SIG-M5 (cell line): ENCODE data around the gene EIF4G3.
"Not testable (repeated sequence)": the region's sequence is repeated elsewhere in the genome, so short reads cannot be mapped to it uniquely, and the experiment has no call there.

Source experiments
- DNase-seq: peaks from one replicate; lab custom pipeline; 2025; lab: John Stamatoyannopoulos, UW

The EIF4G3 gene

DNA sequence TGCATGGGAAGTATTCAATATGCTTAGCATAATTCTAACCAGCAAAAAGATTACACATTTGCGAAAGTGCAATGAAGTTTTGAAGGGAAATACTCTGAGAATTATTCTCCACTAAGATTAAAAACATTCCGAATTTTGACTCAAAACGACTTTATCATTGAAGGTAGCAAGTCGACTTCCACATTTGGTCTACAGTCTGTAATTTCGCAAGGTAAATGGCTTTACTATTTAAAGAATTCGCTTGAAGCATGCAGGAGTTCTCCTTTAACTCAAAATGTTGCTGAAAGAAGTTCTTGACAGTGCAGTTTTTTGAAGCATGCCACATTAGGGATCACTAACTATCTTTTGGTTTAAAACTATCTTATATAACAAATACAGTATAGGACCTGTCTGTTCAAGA lies 228.6 kb downstream of the EIF4G3 start:
- no peak for DNase-seq

DNA sequence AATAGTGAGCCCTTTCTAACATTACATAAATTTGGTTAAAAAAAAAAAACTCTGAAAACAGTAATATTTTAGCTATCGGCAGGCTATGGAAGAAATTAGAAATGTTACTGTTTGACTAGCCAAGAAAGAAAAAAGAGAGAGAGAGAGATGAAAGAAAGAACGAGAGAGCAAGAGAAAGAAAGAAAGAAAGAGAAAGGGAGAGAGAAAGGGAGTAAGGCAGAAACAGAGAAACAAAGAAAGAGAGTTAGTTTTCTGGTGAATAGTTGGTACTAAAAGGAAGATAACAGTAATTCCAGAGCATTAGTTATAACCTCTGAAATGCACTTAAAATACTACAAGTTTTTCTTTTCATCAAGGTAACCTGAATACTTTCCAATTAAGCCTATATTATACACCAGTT lies 229.3 kb downstream of the EIF4G3 start:
- DNase-seq, result no peak

DNA sequence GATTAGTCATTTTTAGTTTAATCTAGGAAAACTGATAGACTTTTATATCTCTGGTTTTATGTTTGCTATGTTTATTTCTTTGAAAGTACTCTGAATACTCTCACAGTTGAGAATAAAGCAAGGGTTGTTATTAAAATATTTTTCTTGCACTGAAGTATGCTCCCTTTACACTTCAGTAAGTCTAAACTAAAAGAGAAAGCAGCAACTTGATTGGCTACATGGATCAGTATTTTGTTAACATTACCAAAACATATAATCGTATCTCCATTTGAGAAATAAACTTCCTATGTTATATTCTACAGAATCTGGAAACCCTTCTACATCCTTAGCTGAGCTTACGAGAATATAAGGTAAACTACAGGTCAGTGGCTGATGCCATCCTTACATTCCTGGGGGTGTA lies 240.1 kb downstream of the EIF4G3 start:
- DNase-seq, result no peak

DNA sequence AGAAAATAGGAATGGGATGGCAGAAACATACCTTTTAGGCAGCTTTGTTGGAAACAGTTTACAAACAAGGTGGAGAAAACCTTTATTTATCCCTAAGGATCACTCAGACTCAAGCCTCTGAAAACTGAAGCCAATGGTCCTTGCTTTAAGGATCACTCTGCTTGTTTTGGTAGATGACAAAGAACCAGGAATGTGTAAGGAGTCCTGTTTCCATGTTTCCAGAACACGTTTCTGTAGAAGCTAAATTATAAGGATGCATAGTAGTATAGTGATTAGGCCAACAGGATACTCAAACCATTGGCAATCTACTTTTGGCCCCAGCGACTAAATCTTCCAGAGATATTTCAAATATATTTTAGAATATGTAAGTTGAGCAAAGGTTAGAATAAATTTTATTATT lies 240.5 kb downstream of the EIF4G3 start:
- DNase-seq, result no peak

DNA sequence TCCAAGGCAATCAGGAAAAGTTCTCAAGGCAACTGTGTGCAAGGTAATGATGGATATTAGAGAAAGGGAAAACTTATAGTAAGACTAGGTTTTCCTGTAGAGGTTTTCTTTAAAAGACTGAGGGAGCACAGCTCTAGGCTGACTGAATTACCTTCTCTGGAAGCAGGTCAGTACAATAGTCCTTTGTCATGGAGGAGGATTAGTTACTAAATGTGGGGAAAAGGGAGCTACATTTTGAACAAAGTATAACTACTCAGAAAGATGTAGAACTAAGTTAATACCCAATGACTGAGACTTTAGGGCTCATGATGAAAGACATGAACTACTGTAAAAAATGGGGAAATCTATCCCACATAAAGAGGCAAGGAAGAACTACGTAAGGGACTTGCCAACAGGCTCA lies 241.0 kb downstream of the EIF4G3 start:
- DNase-seq, result no peak

DNA sequence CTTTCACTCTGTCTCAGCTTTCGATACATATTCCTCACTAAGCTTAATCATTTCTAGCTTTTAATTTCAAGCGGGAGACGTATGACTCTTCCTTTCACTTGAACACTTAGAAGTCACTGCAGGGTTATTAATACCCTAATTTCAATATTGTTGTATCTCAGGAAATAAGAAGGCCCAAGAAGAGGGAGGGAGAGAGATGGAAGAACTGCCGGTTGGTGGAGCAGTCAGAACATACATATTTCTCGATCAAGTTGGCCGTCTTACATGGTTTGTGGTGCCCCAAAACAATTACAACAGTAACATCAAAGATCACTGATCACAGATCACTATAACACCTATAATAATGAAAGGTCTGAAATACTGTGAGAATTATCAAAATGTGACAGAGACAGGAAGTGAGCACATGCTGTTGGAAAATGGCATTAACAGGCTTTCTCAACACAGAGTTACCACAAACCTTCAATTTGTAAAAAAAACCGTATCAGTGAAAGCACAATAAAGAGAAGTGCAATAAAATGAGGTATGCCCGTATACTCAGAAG lies 244.2 kb downstream of the EIF4G3 start:
- no peak for DNase-seq

DNA sequence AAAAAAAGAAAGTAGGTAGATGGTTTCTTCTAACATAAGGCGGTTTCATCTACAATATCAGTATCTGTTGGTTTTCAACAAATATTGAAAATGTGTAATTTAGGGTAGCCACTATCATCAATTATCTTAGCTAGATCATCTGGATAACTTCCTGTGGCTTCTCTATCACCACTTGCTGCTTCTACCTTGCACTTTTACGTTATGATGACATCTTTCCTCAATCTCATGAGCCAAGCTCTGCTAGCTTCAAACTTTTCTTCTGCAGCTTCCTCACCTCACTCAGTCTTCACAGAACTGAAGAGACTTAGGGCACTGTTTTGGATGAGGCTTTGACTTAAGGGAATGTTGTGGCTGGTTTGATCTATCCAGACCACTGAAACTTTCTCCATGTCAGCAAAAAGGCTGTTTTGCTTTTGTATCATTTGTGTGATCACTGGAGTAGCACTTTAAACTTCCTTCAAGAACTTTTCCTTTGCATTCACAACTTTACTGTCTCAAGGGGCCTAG lies 244.7 kb downstream of the EIF4G3 start:
- DNase-seq, result no peak

DNA sequence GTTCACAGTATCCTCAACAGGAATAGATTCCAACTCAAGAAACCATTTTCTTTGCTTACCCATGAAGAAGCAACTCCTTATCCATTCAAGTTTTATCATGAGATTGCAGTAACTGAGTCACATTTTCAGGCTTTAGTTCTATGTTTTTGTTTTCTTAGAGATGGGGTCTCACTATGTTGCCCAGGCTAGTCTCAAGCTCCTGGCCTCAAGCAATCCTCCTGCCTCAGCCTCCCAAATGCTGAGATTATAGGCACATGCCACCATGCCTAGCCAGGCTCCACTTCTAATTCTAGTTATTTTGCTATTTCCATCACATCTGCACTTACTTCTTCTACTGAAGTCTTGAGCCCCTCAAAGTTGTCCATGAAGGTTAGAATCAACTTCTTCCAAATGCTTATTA lies 246.3 kb downstream of the EIF4G3 start:
- DNase-seq, result no peak

DNA sequence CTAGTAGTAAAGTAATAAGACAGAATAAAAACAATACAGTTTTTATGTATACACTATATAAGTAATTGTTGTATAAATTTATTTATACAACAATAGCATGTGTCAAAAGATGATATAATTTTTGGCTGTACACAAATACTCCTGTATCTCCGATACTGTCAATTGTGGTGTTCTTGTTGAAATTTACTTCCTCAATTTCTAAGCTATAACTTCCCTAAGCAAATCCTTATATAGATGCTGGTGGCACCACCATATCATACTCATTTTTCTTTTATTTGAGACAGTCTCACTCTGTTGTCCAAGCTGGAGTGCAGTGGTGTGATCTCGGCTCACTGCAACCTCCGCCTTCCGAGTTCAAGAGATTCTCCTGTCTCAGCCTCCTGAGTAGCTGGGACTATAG lies 248.6 kb downstream of the EIF4G3 start:
- no peak for DNase-seq

DNA sequence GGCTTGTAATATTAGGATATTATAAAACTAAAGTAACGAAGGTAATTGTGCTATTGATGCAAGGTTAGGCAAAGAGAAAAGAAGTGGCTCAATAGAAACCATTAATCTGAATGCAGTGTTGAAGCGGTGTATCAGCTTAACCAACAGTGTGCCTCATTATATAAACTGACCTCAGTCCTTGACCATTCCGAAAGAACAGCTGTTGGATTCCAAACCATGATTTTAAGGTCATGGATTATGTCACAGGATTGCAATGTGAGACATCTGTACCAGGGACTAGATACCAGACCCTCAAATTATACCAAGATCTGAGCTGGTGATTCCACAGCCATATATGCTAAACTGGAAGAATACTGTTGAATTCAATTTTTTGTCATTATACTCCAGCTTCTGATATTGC lies 255.4 kb downstream of the EIF4G3 start:
- DNase-seq, result no peak

DNA sequence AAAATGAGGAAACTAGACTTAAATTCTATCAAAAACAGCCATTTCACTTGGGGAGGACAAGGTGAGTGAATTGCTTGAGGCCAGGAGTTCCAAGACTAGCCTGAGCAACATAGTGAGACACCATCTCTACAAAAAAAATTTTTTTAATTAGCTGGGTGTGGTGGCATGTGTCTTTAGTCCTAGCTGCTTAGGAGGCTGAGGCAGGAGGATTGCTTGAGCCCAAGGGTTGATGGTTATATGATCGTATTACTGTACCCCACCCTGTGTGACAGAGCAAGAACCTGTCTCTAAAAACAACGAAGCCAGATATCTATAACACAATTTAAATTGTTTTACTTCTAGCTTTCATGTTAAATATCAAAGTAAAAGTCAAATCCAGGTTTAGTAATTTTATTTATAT lies 263.5 kb downstream of the EIF4G3 start:
- DNase-seq, result no peak

DNA sequence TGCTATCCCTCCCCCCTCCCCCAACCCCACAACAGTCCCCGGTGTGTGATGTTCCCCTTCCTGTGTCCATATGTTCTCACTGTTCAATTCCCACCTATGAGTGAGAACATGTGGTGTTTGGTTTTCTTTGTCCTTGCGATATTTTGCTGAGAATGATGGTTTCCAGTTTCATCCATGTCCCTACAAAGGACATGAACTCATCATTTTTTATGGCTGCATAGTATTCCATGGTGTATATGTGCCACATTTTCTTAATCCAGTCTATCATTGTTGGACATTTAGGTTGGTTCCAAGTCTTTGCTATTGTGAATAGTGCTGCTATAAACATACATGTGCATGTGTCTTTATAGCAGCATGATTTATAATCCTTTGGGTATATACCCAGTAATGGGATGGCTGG lies 269.2 kb downstream of the EIF4G3 start:
- DNase-seq, result not testable (repeated sequence)

DNA sequence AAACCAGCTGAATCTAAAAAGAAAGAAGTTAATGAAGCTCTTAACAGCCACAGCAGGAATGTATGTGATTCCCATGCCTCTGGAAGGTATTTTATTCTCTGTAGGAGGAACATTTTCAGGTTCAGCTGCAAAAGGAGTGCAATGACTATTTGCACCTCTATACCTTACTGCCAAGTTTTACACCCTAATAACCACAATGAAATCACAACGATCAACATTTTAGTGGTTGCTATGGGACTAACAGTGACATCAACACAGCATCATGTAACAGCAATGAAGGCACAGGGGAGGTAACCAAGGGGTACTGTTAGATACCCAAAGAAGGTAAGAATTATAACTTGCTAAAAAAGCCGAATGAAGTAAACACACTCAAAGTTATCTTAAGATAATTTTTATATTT lies 273.3 kb downstream of the EIF4G3 start:
- no peak for DNase-seq

DNA sequence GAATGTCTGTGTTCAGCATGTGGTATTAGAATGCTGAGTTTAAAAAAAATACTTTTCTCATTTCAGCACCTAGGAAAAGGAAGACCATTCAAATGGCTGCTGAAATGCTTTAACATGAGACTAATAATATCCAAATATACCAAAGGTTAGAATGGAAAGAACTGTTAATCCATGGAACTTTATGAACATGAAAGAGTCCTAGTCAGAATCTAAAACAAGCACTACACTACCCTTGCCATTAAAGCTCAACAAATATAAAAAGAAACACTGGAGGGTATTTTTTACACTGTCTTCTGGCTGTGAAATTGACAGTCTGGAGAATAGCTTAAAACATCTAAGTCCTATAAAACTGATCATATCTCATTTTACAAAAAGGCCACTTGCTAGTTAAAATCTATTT lies 276.6 kb downstream of the EIF4G3 start:
- DNase-seq, result no peak

DNA sequence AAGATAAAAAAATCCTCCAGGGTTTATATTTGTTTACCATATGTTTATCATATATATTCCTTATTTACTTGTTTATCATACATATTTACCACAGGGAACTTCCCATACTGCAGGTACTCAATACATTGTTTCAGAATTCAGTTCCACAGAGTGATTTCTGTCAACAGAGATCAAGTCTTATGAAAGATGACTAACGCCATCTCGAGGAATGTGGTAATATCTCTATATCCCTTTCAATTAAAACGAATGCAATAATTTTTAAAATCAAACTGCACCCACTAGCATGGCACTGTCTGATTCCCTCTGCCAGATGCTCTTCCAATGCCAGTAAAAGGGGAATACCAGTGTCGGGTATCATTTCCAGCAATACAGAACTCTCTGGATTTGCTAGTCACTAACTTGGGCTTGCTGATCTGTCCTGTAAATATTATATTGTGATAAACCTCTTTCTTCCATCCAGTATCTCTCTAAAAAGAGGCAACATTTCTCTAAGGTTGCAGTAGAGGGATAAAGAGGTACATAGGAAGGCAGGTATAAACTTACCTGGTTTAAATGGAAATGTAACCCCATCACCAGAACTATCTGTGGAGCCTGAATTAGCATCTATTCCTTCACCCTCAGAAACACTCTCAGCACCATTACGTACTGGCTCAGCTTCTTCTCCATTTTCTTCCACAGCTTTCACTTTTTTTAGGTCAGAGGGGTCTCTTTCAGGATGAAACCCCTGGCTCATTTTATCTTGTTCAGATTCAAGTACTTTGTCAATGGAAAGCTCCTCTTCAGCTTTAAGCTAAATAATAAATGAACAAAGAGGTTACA lies 277.3 kb downstream of the EIF4G3 start:
- no peak for DNase-seq

DNA sequence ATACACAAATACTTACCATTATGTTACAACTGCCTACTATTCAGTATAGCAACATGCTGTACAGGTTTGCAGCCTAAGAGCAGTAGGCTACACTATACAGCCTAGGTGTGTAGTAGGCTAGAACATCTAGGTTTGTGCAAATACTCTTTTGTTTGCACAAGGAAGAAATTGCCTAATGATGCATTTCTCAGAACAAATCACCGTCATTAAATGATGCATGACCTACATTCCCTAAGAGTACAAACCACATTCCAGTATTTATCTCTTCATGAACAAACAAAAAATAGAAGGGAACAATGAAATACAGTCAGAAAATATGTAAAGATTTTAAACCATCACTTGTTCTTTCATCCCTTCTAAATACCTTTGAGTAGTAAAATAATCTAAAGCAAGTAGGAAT lies 279.9 kb downstream of the EIF4G3 start:
- DNase-seq, result no peak

DNA sequence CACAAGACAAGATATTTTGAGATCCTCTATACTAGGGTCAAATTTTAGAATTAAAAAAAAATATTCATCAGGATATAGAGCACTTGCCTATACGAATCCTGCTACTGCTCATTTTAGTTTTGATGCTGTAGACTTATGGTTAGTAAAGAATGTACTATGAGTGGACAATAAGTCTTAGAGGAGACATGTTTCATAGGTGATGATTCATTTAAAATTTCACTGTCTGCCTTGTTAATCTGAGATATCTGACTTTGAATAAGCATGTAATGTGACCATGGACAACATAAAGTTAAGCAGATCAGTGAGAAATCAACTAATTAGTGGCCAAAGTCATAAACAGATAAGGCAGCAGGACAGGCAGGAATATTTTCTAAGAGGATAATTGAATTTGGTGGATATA lies 282.8 kb downstream of the EIF4G3 start:
- no peak for DNase-seq

DNA sequence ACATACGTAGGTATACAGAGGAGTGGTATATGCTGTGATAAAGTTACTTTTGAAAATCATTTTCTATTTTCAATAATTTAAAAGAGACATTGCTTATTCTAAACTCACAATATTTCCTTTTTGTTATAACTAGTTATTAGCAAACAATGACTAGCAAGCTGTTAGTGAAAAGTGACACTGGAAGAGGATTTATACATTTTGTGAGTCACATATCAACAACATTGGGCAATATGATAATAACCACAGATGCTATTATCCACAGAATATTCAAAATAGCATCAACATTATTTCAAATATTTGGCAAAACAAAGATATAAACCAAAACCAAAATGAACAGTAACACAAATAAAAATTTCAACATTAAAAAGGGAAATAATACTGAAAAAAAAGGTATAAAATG lies 285.6 kb downstream of the EIF4G3 start:
- DNase-seq, result no peak

DNA sequence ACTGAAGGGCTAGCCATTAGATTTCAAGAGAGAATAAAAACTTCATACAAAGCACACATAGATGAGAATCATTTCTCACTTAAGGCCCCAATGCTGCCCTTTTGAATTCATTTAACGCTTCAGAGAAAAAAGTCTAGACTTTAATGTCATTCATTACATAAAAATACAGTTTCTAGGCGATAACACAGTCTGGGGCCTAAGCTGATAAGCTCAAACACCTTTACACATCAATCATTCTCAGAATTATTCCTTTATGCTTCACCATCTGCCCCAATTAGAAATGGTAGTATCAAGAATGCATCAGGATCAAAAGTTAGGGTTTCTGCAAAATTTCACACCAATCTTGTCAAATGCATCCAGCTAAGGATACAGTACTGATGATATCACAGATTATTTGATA lies 289.5 kb downstream of the EIF4G3 start:
- no peak for DNase-seq

DNA sequence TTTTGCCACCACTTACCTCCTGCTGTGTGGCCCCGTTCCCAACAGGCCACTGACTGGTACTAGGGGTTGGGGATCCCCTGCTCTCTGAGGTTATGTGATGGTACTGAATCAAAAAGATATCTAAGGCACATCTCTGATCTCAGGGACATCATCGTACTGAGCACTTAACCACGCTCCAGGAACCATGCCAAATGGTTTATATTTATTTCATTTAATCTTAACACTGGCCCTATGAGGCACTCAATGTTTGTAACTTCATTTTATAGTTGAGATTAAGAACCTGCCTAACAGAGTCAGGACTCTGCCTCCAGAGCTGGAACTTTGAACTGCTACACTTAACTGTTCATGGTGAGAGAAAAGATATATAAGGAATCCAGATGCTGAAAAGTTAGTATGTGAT lies 291.6 kb downstream of the EIF4G3 start:
- no peak for DNase-seq

DNA sequence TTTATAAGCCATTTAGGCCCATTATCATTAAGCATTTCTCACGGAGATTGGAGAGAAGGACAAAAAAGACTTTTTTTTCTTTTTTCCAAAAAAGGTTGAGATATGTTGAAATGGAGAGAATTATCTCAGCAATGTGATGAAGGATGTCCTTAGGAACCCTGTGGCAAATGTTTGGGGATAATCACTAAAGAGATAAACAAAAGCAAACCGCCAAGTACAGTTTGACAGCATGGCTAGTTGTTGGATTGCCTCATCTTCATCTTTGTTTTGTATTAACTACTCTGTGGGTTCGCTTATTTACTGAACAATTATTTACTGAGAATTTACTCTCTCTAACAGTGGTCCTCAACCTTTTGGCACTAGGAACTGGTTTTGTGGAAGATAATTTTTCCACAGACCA lies 292.2 kb downstream of the EIF4G3 start:
- DNase-seq, result no peak

DNA sequence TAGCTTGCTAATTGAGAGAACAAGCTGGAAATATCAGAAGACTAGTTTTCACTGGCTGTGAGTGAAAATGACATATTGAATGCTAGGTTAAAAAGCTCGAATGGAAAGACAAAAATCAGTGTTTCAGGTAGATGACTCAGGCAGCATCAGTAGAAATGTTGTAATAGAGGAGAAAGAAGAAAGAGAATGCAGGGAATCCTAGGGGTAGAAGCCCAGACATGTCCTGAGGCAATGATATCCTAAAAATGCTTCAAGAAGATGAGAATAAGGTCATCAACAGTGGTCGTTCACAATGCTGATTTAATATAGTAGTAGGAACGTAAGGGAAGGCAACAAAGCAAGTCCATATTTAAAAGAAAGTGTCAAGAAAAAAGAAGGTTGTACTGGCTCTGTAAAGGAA lies 292.9 kb downstream of the EIF4G3 start:
- DNase-seq, result no peak

DNA sequence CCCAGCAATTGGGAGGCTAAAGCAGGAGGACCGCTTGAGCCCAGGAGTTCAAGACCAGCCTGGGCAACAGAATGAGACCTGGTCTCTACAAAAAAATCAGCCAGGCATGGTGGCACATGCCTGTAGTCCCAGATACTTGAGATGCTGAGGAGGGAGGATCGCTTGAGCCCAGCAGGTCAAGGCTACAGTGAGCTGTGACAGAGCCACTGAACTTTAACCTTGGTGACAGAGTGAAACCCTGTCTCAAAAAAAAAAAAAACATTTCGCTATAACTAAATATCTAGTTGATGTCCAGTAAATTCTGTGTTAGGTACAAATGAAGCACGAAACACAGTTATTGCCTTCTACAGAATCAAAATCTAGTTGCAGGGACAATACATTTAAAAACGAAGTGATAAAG lies 293.9 kb downstream of the EIF4G3 start:
- DNase-seq, result no peak

DNA sequence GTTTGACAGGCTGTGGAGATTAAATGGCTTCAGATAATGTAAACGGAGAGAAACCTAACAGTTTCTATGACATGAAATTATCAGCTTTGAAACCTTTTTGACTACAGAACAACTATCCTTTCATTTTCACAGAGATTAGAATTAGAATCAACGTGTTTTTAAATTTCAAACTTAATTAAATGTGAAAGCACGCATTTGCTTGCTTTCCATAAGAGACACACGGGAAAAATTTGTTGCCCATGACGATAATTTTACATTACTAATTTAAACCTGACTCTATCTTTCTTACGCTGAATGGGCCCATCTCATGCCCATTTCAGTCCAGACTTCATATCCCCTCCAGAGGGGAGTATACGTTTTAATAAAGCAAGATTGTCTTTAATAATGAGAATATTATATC lies 297.9 kb downstream of the EIF4G3 start:
- DNase-seq, result no peak
